Hepatocyte (in vitro differentiated cells): ENCODE data around the gene PKNOX2. TPM values are rescaled to one million over a fixed set of nuclear protein-coding genes. Genes with fewer than 3 reads are reported as not detected.

ENCODE experiments used
- DNase-seq: peaks from one replicate; pipeline ENCODE4 v3.0.0-alpha.2; 2016; ENCODE audit warnings: low spot score
- H2AFZ ChIP-seq: fragments of 200-600 bp; sonication (generic); 2 replicates; pipeline ENCODE4 v1.6.0; 2016; ENCODE audit warnings: antibody characterized with exemption, mild to moderate bottlenecking
- H3K27ac ChIP-seq: fragments of 200-600 bp; sonication (generic); 2 replicates; pipeline ENCODE4 v1.5.1; 2016; ENCODE audit warnings: mild to moderate bottlenecking
- H3K27me3 ChIP-seq: fragments of 200-600 bp; sonication (generic); 2 replicates; pipeline ENCODE4 v1.6.1; 2016
- H3K36me3 ChIP-seq: fragments of 200-600 bp; sonication (generic); replicated peaks from 2 replicates; pipeline ENCODE4 v1.5.1; 2016; ENCODE audit warnings: low read depth; ENCODE audit not compliant: insufficient read depth
- H3K4me1 ChIP-seq: fragments of 200-600 bp; sonication (generic); 2 replicates; pipeline ENCODE4 v1.5.1; 2016; ENCODE audit warnings: mild to moderate bottlenecking, moderate library complexity; ENCODE audit not compliant: insufficient read depth
- H3K4me2 ChIP-seq: fragments of 200-600 bp; sonication (generic); 2 replicates; pipeline ENCODE4 v1.6.0; 2016
- H3K4me3 ChIP-seq: fragments of 200-600 bp; sonication (generic); 2 replicates; pipeline ENCODE4 v1.5.1; 2016; ENCODE audit warnings: mild to moderate bottlenecking
- H3K79me2 ChIP-seq: fragments of 200-600 bp; sonication (generic); 2 replicates; pipeline ENCODE4 v1.6.0; 2017; ENCODE audit warnings: mild to moderate bottlenecking
- H3K9me2 ChIP-seq: fragments of 200-600 bp; sonication (generic); replicated peaks from 2 replicates; pipeline ENCODE4 v1.6.0; 2017; ENCODE audit warnings: mild to moderate bottlenecking; ENCODE audit not compliant: insufficient read depth
- H3K9me3 ChIP-seq: fragments of 200-600 bp; sonication (generic); 2 replicates; pipeline ENCODE4 v1.5.1; 2016; ENCODE audit warnings: low read depth, mild to moderate bottlenecking
- H4K20me1 ChIP-seq: fragments of 200-600 bp; sonication (generic); 2 replicates; pipeline ENCODE4 v1.6.0; 2016; ENCODE audit warnings: mild to moderate bottlenecking; ENCODE audit not compliant: insufficient read depth, poor library complexity, severe bottlenecking
- CTCF ChIP-seq: fragments of 200-600 bp; sonication (generic); IDR thresholded peaks from 2 replicates; pipeline ENCODE4 v1.5.1; 2016; ENCODE audit warnings: antibody characterized with exemption, mild to moderate bottlenecking; ENCODE audit not compliant: poor library complexity
- EZH2 ChIP-seq: fragments of 200-600 bp; sonication (generic); IDR thresholded peaks from 2 replicates; pipeline ENCODE4 v1.6.1; 2016; ENCODE audit warnings: antibody characterized with exemption, mild to moderate bottlenecking, borderline replicate concordance
- EZH2phosphoT487 ChIP-seq: fragments of 200-600 bp; sonication (generic); IDR thresholded peaks from one replicate; pipeline ENCODE4 v1.6.1; 2018; ENCODE audit warnings: antibody characterized with exemption, mild to moderate bottlenecking, low read depth, moderate library complexity; ENCODE audit not compliant: unreplicated experiment, severe bottlenecking
- WGBS: methylation state at CpG from one replicate; pipeline ENCODE4 v1.1.6; 2016; ENCODE audit warnings: low lambda C conversion rate; ENCODE audit errors: missing lambda C conversion rate; 5-methylcytosine and 5-hydroxymethylcytosine counted together
- polyA plus RNA-seq: library from polyadenylated mRNA; unstranded; fragments of >200 nt; fragmentation: Nextera tagmentation; extraction: Ambion mirVana; gene quantifications from 2 replicates; pipeline ENCODE4 v1.2.1, GENCODE V29; 2016
- total RNA-seq: library from RNA; depleted of rRNA; stranded (reverse); fragments of >200 nt; gene quantifications from 2 replicates; pipeline ENCODE4 v1.2.3, GENCODE V29; 2014

PKNOX2 gene
- total and polyA plus RNA-seq, 2 experiments from 2014 or later, result 3.0 to 3.1 TPM

- no peaks in the 10 kb centered on the region for H4K20me1 ChIP-seq
- H3K9me2 ChIP-seq, result no peaks in the 10 kb centered on the region
- H3K27ac ChIP-seq, result no peak overlapping the region
- H3K4me3 ChIP-seq, result no peak overlapping the region
- no peak overlapping the region for H3K4me2 ChIP-seq
- no peaks in the 10 kb centered on the region for H3K27me3 ChIP-seq
- H2AFZ ChIP-seq, result no peak overlapping the region
- no peak for DNase-seq
- no peaks in the 10 kb centered on the region for H3K9me3 ChIP-seq
- TF ChIP-seq EZH2 (no peak), EZH2phosphoT487 (no peak), CTCF (no peak)
- 81% methylated on average over 5 of the region's 5 CpGs for WGBS
- no peaks in the 10 kb centered on the region for H3K79me2 ChIP-seq
- peaks cover 4% of the 10 kb centered on the region for H3K4me1 ChIP-seq
- H3K36me3 ChIP-seq, result no peaks in the 10 kb centered on the region
These were observed 143.7 kb downstream of the PKNOX2 start for GRCh38 chr11:125308246-125308645.

- no peak overlapping the region for H3K4me2 ChIP-seq
- H3K27me3 ChIP-seq, result no peaks in the 10 kb centered on the region
- H3K79me2 ChIP-seq, result no peaks in the 10 kb centered on the region
- WGBS, result 86% methylated on average over 12 of the region's 12 CpGs
- no peak for DNase-seq
- H3K9me2 ChIP-seq, result no peaks in the 10 kb centered on the region
- no peaks in the 10 kb centered on the region for H3K36me3 ChIP-seq
- no peak overlapping the region for H2AFZ ChIP-seq
- H3K4me1 ChIP-seq, result no peaks in the 10 kb centered on the region
- TF ChIP-seq CTCF, result no peak
- TF ChIP-seq EZH2phosphoT487, result no peak
- TF ChIP-seq EZH2, result no peak
- H4K20me1 ChIP-seq, result no peaks in the 10 kb centered on the region
- H3K9me3 ChIP-seq, result no peaks in the 10 kb centered on the region
- H3K4me3 ChIP-seq, result no peak overlapping the region
- H3K27ac ChIP-seq, result no peak overlapping the region
These were observed 147.8 kb downstream of the PKNOX2 start for GRCh38 chr11:125312391-125312790.

- Histone ChIP-seq H3K4me3 (no peak overlapping the region), H3K4me2 (no peak overlapping the region), H3K9me2 (no peaks in the 10 kb centered on the region), H2AFZ (no peak overlapping the region), H3K27ac (no peak overlapping the region), H3K36me3 (no peaks in the 10 kb centered on the region), H3K9me3 (no peaks in the 10 kb centered on the region), H3K79me2 (no peaks in the 10 kb centered on the region), H3K27me3 (no peaks in the 10 kb centered on the region), H4K20me1 (no peaks in the 10 kb centered on the region), H3K4me1 (no peaks in the 10 kb centered on the region)
- TF ChIP-seq EZH2 (no peak), CTCF (no peak), EZH2phosphoT487 (no peak)
- 84% methylated on average over 9 of the region's 9 CpGs for WGBS
- DNase-seq, result no peak
These were observed 148.3 kb downstream of the PKNOX2 start for GRCh38 chr11:125312812-125313211.
